ENCODE results near the gene FAM83G. TPM values are rescaled to one million over a fixed set of nuclear protein-coding genes. Genes with fewer than 3 reads are reported as not detected.

FAM83G gene
- total RNA-seq, 2 experiments from 2014 or later = 5.0 to 10.4 TPM

GRCh38 chr17:18968345-18968744 lies 36.2 kb downstream of the FAM83G start:
- Histone ChIP-seq H3K79me2 (ENCODE audit: insufficient read depth, low read depth, low read length) (no peaks in the 10 kb centered on the region), H3K27ac (ENCODE audit: low read depth, low read length, poor library complexity, severe bottlenecking) (no peak overlapping the region), H3K9me2 (ENCODE audit: insufficient read depth, low read length) (no peaks in the 10 kb centered on the region), H4K20me1 (ENCODE audit: insufficient read depth, low read length) (no peaks in the 10 kb centered on the region), H3K4me2 (ENCODE audit: low read length) (no peak overlapping the region), H3K4me3 (ENCODE audit: low read depth, low read length, poor library complexity, severe bottlenecking) (no peak overlapping the region), H3K36me3 (ENCODE audit: insufficient read depth, low read length) (no peaks in the 10 kb centered on the region), H3K9me3 (ENCODE audit: low read length) (no peaks in the 10 kb centered on the region), H3K4me1 (ENCODE audit: insufficient read depth, low read length, poor library complexity, severe bottlenecking) (no peaks in the 10 kb centered on the region), H2AFZ (ENCODE audit: low read length) (no peak overlapping the region)
- CTCF ChIA-PET (ENCODE audit: unreplicated experiment) = no interaction called here
- intact Hi-C loops (cut with micrococcal nuclease; ENCODE audit: unreplicated experiment) = no loop called here
- POLR2A ChIA-PET = no interaction called here
- no peak for TF ChIP-seq CTCF (conservative IDR thresholded peaks at IDR 0.05; ENCODE audit: low read length)
- no peak for TF ChIP-seq EZH2phosphoT487 (IDR thresholded peaks at IDR 0.05; ENCODE audit: borderline replicate concordance, low read depth, low read length)
- no TSS peak for BruUV-seq (replicated peaks)
- DNase-seq (ENCODE audit: low spot score) = no peak

- POLR2A ChIA-PET = no interaction called here
- intact Hi-C loops (cut with micrococcal nuclease; ENCODE audit: unreplicated experiment) = no loop called here
- TF ChIP-seq CTCF (conservative IDR thresholded peaks at IDR 0.05; ENCODE audit: low read length) = no peak
- TF ChIP-seq EZH2phosphoT487 (IDR thresholded peaks at IDR 0.05; ENCODE audit: borderline replicate concordance, low read depth, low read length) = no peak
Measured at GRCh38 chr17:18967916-18968315, 36.6 kb downstream of the FAM83G start.

GRCh38 chr17:18966831-18967624 lies 37.5 kb downstream of the FAM83G start:
- TF ChIP-seq CTCF (conservative IDR thresholded peaks at IDR 0.05; ENCODE audit: low read length) = no peak
- TF ChIP-seq EZH2phosphoT487 (IDR thresholded peaks at IDR 0.05; ENCODE audit: borderline replicate concordance, low read depth, low read length) = no peak
- CTCF ChIA-PET (ENCODE audit: unreplicated experiment) = no interaction called here
- intact Hi-C loops (cut with micrococcal nuclease; ENCODE audit: unreplicated experiment) = no loop called here
- BruUV-seq (replicated peaks) = no TSS peak
- no peak overlapping the region for H3K27ac ChIP-seq (ENCODE audit: low read depth, low read length, poor library complexity, severe bottlenecking)
- no peak overlapping the region for H2AFZ ChIP-seq (ENCODE audit: low read length)
- POLR2A ChIA-PET = no interaction called here
- no peaks in the 10 kb centered on the region for H4K20me1 ChIP-seq (ENCODE audit: insufficient read depth, low read length)
- no peak overlapping the region for H3K4me2 ChIP-seq (ENCODE audit: low read length)
- no peaks in the 10 kb centered on the region for H3K9me2 ChIP-seq (ENCODE audit: insufficient read depth, low read length)
- no peaks in the 10 kb centered on the region for H3K9me3 ChIP-seq (ENCODE audit: low read length)
- H3K4me3 ChIP-seq (ENCODE audit: low read depth, low read length, poor library complexity, severe bottlenecking) = no peak overlapping the region
- H3K4me1 ChIP-seq (ENCODE audit: insufficient read depth, low read length, poor library complexity, severe bottlenecking) = no peaks in the 10 kb centered on the region
- H3K36me3 ChIP-seq (ENCODE audit: insufficient read depth, low read length) = no peaks in the 10 kb centered on the region
- DNase-seq (ENCODE audit: low spot score) = no peak
- H3K79me2 ChIP-seq (ENCODE audit: insufficient read depth, low read depth, low read length) = no peaks in the 10 kb centered on the region

More at GRCh38 chr17:18967916-18968315, 36.6 kb downstream of the FAM83G start:
- no peak for DNase-seq (ENCODE audit: low spot score)
- Histone ChIP-seq H3K4me3 (ENCODE audit: low read depth, low read length, poor library complexity, severe bottlenecking) (no peak overlapping the region), H3K79me2 (ENCODE audit: insufficient read depth, low read depth, low read length) (no peaks in the 10 kb centered on the region), H3K4me1 (ENCODE audit: insufficient read depth, low read length, poor library complexity, severe bottlenecking) (no peaks in the 10 kb centered on the region), H3K27ac (ENCODE audit: low read depth, low read length, poor library complexity, severe bottlenecking) (no peak overlapping the region), H4K20me1 (ENCODE audit: insufficient read depth, low read length) (no peaks in the 10 kb centered on the region), H2AFZ (ENCODE audit: low read length) (no peak overlapping the region), H3K4me2 (ENCODE audit: low read length) (no peak overlapping the region), H3K9me2 (ENCODE audit: insufficient read depth, low read length) (no peaks in the 10 kb centered on the region), H3K9me3 (ENCODE audit: low read length) (no peaks in the 10 kb centered on the region), H3K36me3 (ENCODE audit: insufficient read depth, low read length) (no peaks in the 10 kb centered on the region)
- CTCF ChIA-PET (ENCODE audit: unreplicated experiment) = no interaction called here
- BruUV-seq (replicated peaks) = no TSS peak
